HG02759 (cell line): ENCODE measurements around the gene BCR.
"Not testable (repeated sequence)": the region's sequence is repeated elsewhere in the genome, so short reads cannot be mapped to it uniquely, and the experiment has no call there.

Experiments used
- ATAC-seq: cut with Tn5 transposase; IDR thresholded peaks from one replicate; pipeline ENCODE4 v1.9.1; 2021; ENCODE audit warnings: mild to moderate bottlenecking, moderate library complexity; ENCODE audit not compliant: unreplicated experiment

Gene BCR

GRCh38 chr22:23285734-23286133, 105.4 kb downstream of the BCR start:
- no peak for ATAC-seq

DNA sequence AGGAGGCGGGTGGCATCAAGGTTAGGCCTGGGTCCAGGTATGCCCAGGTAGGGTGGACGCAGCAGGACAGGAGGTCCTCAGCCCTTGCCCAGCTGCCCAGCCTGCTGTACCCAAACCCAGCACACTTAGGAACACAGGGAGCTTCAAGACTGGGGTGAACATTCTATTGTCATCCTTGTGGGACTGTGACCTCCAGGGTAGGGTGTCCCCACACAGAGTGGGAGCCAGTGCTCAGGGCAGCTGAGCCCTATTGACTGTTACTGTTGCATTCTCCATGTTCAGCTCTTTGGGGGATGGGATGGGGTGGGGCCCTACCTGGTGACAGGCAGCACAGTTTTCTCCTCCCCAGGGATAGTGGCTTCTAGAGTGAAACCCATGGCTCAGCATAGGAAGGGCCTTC, 106.0 kb downstream of the BCR start:
- ATAC-seq: no peak

DNA sequence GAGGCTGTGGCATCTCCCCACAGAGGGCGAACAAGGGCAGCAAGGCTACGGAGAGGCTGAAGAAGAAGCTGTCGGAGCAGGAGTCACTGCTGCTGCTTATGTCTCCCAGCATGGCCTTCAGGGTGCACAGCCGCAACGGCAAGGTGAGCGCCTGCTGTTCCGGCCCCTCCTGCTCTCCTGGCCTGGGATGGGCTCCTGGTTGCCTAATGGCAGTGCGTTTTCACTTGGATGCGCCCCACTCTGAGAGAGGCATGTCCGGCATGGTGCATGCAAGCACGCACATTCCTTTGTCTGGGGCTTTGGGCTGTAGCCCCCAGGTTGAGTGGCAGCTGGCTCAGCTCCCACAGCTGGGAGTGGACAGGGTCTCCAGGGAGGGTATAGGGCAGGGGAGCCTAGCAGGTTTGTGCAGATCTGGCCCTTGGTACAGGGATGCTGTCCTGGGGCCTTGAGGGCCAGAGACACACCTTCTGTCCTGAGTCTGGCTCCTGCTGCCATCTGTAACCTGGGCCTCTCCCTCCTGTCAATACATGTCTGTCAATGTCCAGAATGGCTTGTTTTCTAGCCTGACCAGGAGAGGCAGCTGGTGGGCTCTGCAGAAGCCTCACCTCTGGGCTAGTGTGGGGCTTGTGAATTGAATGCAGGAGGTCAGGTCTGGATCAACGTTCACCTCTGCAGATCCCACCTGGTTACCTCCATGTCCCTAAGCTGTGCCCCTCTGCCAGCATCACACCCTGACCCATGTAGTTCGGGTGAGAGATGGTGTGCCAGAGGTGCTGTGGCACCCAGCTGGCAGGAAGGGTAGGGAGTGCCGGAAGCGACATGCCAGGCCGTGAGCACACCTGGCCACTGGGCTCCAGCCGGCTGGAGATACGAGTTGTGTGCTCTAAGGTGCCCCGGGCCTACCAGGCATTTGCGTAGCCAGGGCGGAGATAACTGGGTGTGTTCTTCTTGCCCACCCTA, 107.1 kb downstream of the BCR start:
- ATAC-seq: no peak

- no peak for ATAC-seq
Measured at GRCh38 chr22:23288301-23289129, 108.2 kb downstream of the BCR start.

DNA sequence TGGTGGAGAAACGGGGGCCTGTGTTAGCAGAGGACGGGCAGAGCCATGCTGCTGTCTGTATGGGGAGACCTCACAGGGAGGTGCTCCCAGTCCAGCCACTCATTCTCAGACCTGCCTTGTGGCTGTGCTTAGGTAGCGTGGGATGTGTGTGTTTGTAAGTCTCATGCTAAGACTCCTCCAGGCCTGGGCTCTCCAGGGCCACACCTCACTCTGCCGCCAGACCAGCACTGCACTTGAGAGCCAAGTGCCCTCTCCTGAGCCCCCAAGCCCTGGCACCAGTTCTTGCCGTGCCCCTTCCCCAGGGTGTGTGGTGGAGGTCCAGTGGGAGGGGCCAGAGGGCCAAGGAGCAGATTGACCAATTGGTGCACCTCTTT, 108.8 kb downstream of the BCR start:
- ATAC-seq: no peak

- no peak for ATAC-seq
Measured at GRCh38 chr22:23289851-23290724, 109.8 kb downstream of the BCR start.

DNA sequence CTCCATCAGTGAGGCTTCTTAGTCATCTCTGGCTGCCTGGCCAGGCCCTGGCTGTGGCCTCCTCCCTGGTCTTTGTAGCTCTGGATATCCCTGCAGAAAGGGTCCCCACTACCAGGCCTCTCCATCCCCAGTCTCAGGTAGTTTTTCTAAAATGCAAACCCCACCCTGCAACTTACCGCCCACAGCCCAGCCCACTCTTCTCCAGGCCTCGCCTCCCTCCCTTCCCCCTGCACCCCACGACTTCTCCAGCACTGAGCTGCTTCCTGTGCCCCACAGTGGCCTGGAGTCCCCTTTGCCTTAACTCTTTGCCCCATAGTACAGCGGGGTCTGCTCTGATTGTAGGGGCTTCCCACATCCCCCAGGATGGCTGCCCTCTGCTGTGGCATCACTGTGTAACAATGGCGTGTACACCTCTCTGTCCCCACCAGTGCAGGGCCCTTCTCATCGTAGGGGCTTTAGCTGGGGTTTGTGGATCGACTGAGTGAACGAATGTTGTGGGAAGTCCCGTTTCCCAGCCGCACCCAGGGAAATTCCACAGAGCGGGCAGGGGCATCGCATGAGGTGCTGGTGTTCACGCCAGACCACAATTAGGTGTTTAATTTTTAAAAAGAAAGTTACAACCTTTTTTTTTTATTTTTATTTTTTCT, 111.6 kb downstream of the BCR start:
- ATAC-seq: no peak

GRCh38 chr22:23292453-23293350, 112.4 kb downstream of the BCR start:
- no peak for ATAC-seq

DNA sequence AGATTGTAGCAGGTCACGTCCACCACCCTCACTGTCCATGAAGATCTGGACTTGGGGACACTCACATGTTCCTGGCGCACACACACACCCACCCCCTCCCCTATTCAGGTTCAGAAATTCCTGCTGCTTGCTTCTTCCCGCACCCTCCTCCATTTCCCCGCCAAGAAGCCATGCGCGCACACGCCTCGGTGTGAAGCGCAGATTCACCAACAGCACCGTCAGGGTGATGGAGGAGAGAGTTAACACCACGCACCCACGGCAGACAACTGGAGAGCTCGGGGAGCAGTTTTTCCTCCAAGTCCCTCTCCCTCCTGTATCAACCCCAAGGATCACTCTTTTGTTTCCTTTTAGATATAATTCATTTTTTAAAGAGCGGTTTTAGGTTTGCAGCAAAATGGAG, 113.4 kb downstream of the BCR start:
- no peak for ATAC-seq

DNA sequence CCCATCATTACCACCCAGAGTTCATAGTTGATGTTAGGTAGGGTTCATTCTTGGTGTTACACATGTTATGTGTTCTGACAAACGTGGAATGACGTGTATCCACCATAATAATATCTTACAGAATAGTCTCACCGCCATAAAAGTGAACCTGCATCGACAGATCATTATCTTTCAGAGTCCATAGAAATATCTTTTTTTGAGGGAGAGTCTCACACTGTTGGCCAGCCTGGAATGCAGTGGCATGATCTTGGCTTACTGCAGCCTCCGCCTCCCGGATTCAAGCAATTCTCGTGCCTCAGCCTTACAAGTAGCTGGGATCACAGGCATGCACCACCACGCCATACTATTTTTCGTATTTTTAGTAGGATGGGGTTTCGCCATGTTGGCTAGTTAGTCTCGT, 113.9 kb downstream of the BCR start:
- ATAC-seq: no peak

GRCh38 chr22:23300476-23300875, 120.2 kb downstream of the BCR start:
- no peak for ATAC-seq

DNA sequence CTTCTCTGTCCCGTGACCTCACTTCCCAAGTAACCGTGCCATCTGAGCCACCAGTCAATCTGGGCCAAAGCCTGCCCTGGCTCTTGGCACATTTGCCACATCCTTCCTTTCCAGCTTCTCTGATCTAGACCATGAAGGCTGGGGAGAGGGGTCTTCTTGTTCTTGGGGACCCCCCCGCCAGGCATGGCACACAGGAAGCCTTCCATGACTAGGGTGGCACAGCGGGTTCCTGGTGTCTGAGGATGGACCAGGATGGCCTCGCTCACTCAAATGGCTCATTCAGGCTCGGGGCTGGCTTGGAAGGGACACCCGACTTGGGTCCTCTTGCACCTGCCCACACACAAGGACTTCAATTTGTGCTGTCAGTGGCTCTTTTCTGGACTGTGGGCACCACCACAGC, 121.3 kb downstream of the BCR start:
- ATAC-seq: no peak

DNA sequence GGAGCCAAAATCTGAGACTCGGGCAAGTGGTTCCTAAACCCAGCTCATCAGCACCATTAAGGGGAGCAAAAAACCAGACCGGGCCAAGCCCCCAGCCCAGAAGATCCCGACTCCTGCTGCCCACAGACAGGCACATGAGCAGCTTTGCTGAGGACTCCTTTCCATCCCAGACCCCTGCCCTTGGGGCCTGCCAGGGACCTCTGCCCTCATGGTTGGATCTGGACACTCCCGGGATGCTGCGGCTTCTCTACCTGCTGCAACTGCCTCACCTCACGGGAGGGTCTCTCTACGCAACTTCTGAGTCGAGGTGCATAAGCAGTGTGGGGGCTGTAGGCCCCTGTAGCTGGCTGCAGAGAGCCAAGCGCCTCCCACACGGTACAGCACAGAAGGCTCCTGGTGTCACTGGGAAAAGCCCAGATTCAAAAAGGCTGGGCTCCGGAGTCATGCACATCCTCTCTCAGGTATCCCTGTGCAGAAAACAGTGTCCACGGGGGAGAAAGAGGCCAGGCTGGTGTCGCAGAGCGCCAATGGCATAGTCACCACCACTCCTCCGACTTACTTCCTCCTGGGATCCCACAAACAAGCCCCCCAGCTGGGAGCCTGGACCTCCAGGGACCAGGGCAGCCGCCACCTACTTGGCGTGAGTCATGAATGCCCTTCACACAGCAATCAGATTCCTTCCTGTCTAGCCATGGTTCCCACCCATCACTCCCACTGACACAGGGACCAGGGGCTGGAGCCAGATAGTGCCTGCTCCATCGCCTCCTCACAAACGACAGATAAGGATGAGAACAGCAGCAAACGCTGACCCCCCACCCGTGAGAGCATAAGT, 122.1 kb downstream of the BCR start:
- ATAC-seq: no peak

DNA sequence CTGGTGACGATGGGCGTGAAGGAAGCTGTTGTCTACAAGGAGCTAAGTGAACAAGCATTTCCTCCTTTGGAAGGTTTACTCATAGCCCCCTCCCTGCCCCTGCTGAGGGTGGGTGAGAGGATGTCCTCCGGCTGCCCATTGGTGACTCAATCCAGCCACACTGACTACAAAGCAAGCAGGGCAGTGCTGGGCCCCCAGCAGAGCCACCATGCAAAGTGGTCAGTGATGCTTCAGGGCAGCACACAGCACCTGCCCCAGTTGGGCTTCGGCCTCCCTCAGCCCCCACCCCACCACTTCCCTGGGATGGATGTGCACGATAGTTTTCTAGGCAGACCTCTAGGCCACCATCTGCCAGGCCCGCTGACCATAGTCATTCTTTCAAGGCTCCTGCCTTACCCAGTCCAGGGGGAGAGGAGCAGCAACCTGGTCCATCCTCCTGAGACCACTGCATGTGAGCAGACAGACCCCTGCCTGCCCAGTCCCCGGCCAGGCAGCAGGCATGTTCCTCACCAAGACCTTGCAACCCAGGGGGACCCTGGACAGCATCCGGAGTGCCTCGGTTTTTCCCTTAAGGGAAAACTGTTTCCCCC, 125.1 kb downstream of the BCR start:
- no peak for ATAC-seq

DNA sequence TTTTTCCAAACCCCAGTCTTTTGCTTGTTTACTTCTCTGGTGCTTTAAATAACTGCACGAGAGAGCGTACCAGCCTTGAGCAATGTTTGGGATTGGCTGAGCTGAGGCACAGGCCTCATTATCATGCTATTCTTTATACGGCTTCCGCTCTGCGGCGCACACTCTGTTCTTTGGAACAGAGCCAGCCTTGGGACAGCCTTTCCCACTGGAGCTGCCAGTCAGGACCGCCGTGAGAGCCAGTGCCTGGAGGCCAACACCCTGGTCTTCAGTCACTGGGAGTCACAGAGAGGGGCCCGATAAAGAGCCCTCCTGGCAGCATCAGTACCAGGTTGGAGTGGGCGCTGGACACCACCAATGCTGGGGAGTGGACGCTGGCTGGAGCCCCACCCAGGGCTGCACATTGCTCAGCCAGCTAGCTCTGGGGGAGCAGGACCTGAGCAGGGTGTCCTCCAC, 125.6 kb downstream of the BCR start:
- no peak for ATAC-seq

GRCh38 chr22:23306438-23306921, 126.2 kb downstream of the BCR start:
- ATAC-seq: no peak

GRCh38 chr22:23306926-23307325, 126.6 kb downstream of the BCR start:
- ATAC-seq: no peak

GRCh38 chr22:23307511-23307910, 127.2 kb downstream of the BCR start:
- not testable (repeated sequence) for ATAC-seq
